HEK293 (cell line): ENCODE results near the gene ETV1.

Experiments used
- MEIS1 ChIP-seq: sonication (generic); formaldehyde crosslinking; IDR thresholded peaks from 2 replicates; pipeline ENCODE4 v1.8.1; 2022; ENCODE audit warnings: missing genetic modification reagents, mild to moderate bottlenecking, borderline replicate concordance
- MYNN ChIP-seq: fragments of 450-650 bp; formaldehyde crosslinking; IDR thresholded peaks from 2 replicates; pipeline ENCODE4 v1.5.1; 2016; ENCODE audit warnings: missing biosample characterization, missing genetic modification characterization, borderline replicate concordance
- MZF1 ChIP-seq: fragments of 450-650 bp; formaldehyde crosslinking; IDR thresholded peaks from 2 replicates; pipeline ENCODE4 v1.5.1; 2017; ENCODE audit warnings: missing biosample characterization, missing genetic modification characterization, borderline replicate concordance
- OSR2 ChIP-seq: fragments of 450-650 bp; formaldehyde crosslinking; IDR thresholded peaks from 2 replicates; pipeline ENCODE4 v1.5.1; 2016; ENCODE audit warnings: missing biosample characterization, missing genetic modification characterization
- OVOL3 ChIP-seq: fragments of 450-650 bp; formaldehyde crosslinking; IDR thresholded peaks from 2 replicates; pipeline ENCODE4 v1.5.1; 2016; ENCODE audit warnings: missing biosample characterization, missing genetic modification characterization
- PBX3 ChIP-seq: sonication (generic); formaldehyde crosslinking; IDR thresholded peaks from 2 replicates; pipeline ENCODE4 v1.8.1; 2022; ENCODE audit warnings: mild to moderate bottlenecking, moderate library complexity, missing genetic modification reagents
- PRDM4 ChIP-seq: fragments of 450-650 bp; formaldehyde crosslinking; IDR thresholded peaks from 2 replicates; pipeline ENCODE4 v1.5.1; 2017; ENCODE audit warnings: missing biosample characterization, missing genetic modification characterization
- SALL2 ChIP-seq: fragments of 450-650 bp; formaldehyde crosslinking; IDR thresholded peaks from 2 replicates; pipeline ENCODE4 v1.5.0; 2017; ENCODE audit warnings: missing biosample characterization, mild to moderate bottlenecking, missing genetic modification characterization, borderline replicate concordance
- TSHZ1 ChIP-seq: fragments of 450-650 bp; formaldehyde crosslinking; IDR thresholded peaks from 2 replicates; pipeline ENCODE4 v1.5.1; 2016; ENCODE audit warnings: missing biosample characterization, missing genetic modification characterization, borderline replicate concordance
- WT1 ChIP-seq: fragments of 450-650 bp; formaldehyde crosslinking; IDR thresholded peaks from 2 replicates; pipeline ENCODE4 v1.5.1; 2016; ENCODE audit warnings: missing biosample characterization, missing genetic modification characterization
- ZBTB10 ChIP-seq: fragments of 450-650 bp; formaldehyde crosslinking; IDR thresholded peaks from 2 replicates; pipeline ENCODE4 v1.5.1; 2016; ENCODE audit warnings: missing biosample characterization, missing genetic modification characterization
- ZIC2 ChIP-seq: fragments of 450-650 bp; formaldehyde crosslinking; IDR thresholded peaks from 2 replicates; pipeline ENCODE4 v1.5.1; 2016; ENCODE audit warnings: missing biosample characterization, missing genetic modification characterization
- ZNF112 ChIP-seq: fragments of 450-650 bp; formaldehyde crosslinking; IDR thresholded peaks from 2 replicates; pipeline ENCODE4 v1.5.0; 2017; ENCODE audit warnings: missing biosample characterization, missing genetic modification characterization
- ZNF175 ChIP-seq: fragments of 450-650 bp; formaldehyde crosslinking; IDR thresholded peaks from 2 replicates; pipeline ENCODE4 v1.5.1; 2016; ENCODE audit warnings: missing biosample characterization, missing genetic modification characterization
- ZNF18 ChIP-seq: fragments of 450-650 bp; formaldehyde crosslinking; IDR thresholded peaks from 2 replicates; pipeline ENCODE4 v1.5.1; 2016; ENCODE audit warnings: missing biosample characterization, missing genetic modification characterization
- ZNF23 ChIP-seq: fragments of 450-650 bp; formaldehyde crosslinking; IDR thresholded peaks from 2 replicates; pipeline ENCODE4 v1.5.1; 2016; ENCODE audit warnings: missing biosample characterization, missing genetic modification characterization, borderline replicate concordance
- ZNF248 ChIP-seq: fragments of 450-650 bp; formaldehyde crosslinking; IDR thresholded peaks from 2 replicates; pipeline ENCODE4 v1.5.1; 2017; ENCODE audit warnings: missing biosample characterization, missing genetic modification characterization
- ZNF266 ChIP-seq: fragments of 450-650 bp; formaldehyde crosslinking; IDR thresholded peaks from 2 replicates; pipeline ENCODE4 v1.5.1; 2016; ENCODE audit warnings: missing biosample characterization, missing genetic modification characterization, low read depth
- ZNF354C ChIP-seq: fragments of 450-650 bp; formaldehyde crosslinking; IDR thresholded peaks from 2 replicates; pipeline ENCODE4 v1.5.1; 2016; ENCODE audit warnings: missing biosample characterization, missing genetic modification characterization, low read depth, borderline replicate concordance
- ZNF37A ChIP-seq: fragments of 450-650 bp; IDR thresholded peaks from 2 replicates; pipeline ENCODE4 v1.5.1; 2018; ENCODE audit warnings: missing biosample characterization, missing genetic modification characterization
- ZNF501 ChIP-seq: fragments of 450-650 bp; formaldehyde crosslinking; IDR thresholded peaks from 2 replicates; pipeline ENCODE4 v1.5.1; 2016; ENCODE audit warnings: missing biosample characterization, missing genetic modification characterization
- ZNF514 ChIP-seq: fragments of 450-650 bp; formaldehyde crosslinking; IDR thresholded peaks from 2 replicates; pipeline ENCODE4 v1.5.1; 2016; ENCODE audit warnings: missing biosample characterization, missing genetic modification characterization
- ZNF529 ChIP-seq: fragments of 450-650 bp; formaldehyde crosslinking; IDR thresholded peaks from 2 replicates; pipeline ENCODE4 v1.5.1; 2017; ENCODE audit warnings: missing genetic modification characterization, missing biosample characterization; ENCODE audit not compliant: insufficient replicate concordance
- ZNF530 ChIP-seq: fragments of 450-650 bp; formaldehyde crosslinking; IDR thresholded peaks from 2 replicates; pipeline ENCODE4 v1.5.1; 2016; ENCODE audit warnings: low read depth, missing biosample characterization, missing genetic modification characterization
- ZNF600 ChIP-seq: fragments of 450-650 bp; formaldehyde crosslinking; IDR thresholded peaks from 2 replicates; pipeline ENCODE4 v1.5.1; 2016; ENCODE audit warnings: missing biosample characterization, missing genetic modification characterization
- ZNF692 ChIP-seq: fragments of 450-650 bp; formaldehyde crosslinking; IDR thresholded peaks from 2 replicates; pipeline ENCODE4 v1.5.1; 2016; ENCODE audit warnings: missing biosample characterization, missing genetic modification characterization
- ZNF777 ChIP-seq: fragments of 450-650 bp; formaldehyde crosslinking; IDR thresholded peaks from 2 replicates; pipeline ENCODE4 v1.5.1; 2017; ENCODE audit warnings: missing biosample characterization, missing genetic modification characterization, borderline replicate concordance

ETV1 gene

GRCh38 chr7:13920053-13920697, 69.3 kb downstream of the ETV1 start (continued):
- TF ChIP-seq TSHZ1 (tag by site-specific recombination) (peak; percentile 99), ZNF175 (no peak), WT1 (tag by site-specific recombination) (peak; percentile 70), ZNF37A (tag by site-specific recombination) (no peak), MEIS1 (CRISPR knock-in tag) (peak; percentile 85; the same call in 1 of the 2 replicates), SALL2 (no peak), ZNF530 (tag by site-specific recombination) (no peak), ZIC2 (tag by site-specific recombination) (no peak), ZNF501 (tag by site-specific recombination) (peak; percentile 91), ZNF514 (tag by site-specific recombination) (no peak), OSR2 (peak; percentile 88), OVOL3 (peak; percentile 90), MZF1 (peak; percentile 47; the same call in 1 of the 2 replicates), ZNF529 (tag by site-specific recombination) (no peak), PBX3 (CRISPR knock-in tag) (no peak), ZNF23 (tag by site-specific recombination) (no peak), ZNF112 (no peak), ZNF266 (tag by site-specific recombination) (peak; percentile 58; the same call in 1 of the 2 replicates), ZNF354C (tag by site-specific recombination) (no peak), ZNF18 (tag by site-specific recombination) (peak; percentile 49; the same call in 1 of the 2 replicates), ZNF600 (peak; percentile 46; the same call in 1 of the 2 replicates), ZBTB10 (tag by site-specific recombination) (no peak), ZNF777 (tag by site-specific recombination) (no peak), PRDM4 (peak; percentile 85), ZNF692 (tag by site-specific recombination) (peak; percentile 88), ZNF248 (no peak), MYNN (no peak)
